SHP77 (cell line): ENCODE results near the gene C18orf32.
A peak's percentile ranks its signal among the peaks of the same experiment; 100 is the strongest.
"Not testable (repeated sequence)": the region's sequence is repeated elsewhere in the genome, so short reads cannot be mapped to it uniquely, and the experiment has no call there.

ENCODE experiments used
- DNase-seq, 2 experiments: peaks; one replicate each; lab custom pipeline; 2025; lab: John Stamatoyannopoulos, UW

C18orf32 gene

GRCh38 chr18:49500201-49500921 lies 13.3 kb upstream of the C18orf32 start:
- DNase-seq = no peak

GRCh38 chr18:49499046-49499637 lies 12.1 kb upstream of the C18orf32 start:
- DNase-seq = no peak

GRCh38 chr18:49495480-49495879 lies 8.4 kb upstream of the C18orf32 start:
- DNase-seq = no peak

GRCh38 chr18:49495076-49495475 lies 8.0 kb upstream of the C18orf32 start:
- DNase-seq = no peak

GRCh38 chr18:49494660-49495059 lies 7.6 kb upstream of the C18orf32 start:
- no peak for DNase-seq

GRCh38 chr18:49492694-49493033 lies 5.6 kb upstream of the C18orf32 start:
- DNase-seq = no peak

GRCh38 chr18:49491857-49492693 lies 5.0 kb upstream of the C18orf32 start, which contains the start of gene RPL17:
Gene RPL17, minus strand, starts transcription at chr18:49492465.
- DNase-seq = peak; percentile 96 to 98

- no peak for DNase-seq
Measured at GRCh38 chr18:49491534-49491856, 4.5 kb upstream of the C18orf32 start.

GRCh38 chr18:49490246-49490762 lies 3.3 kb upstream of the C18orf32 start:
- no peak for DNase-seq

GRCh38 chr18:49487711-49488310 lies 777 bp upstream of the C18orf32 start:
- no peak for DNase-seq

GRCh38 chr18:49486606-49486952 lies 455 bp downstream of the C18orf32 start:
- DNase-seq = peak in 1 of 2 experiments; percentile 63

- DNase-seq = no peak
Measured at GRCh38 chr18:49486134-49486533, 900 bp downstream of the C18orf32 start.

- no peak for DNase-seq
Measured at GRCh38 chr18:49483198-49483597, 3.8 kb downstream of the C18orf32 start.

- no peak for DNase-seq
Measured at GRCh38 chr18:49481907-49482306, 5.1 kb downstream of the C18orf32 start.

- DNase-seq = no peak
Measured at GRCh38 chr18:49481317-49481716, 5.7 kb downstream of the C18orf32 start.

GRCh38 chr18:49479381-49480137 lies 7.5 kb downstream of the C18orf32 start:
- no peak for DNase-seq

- no peak for DNase-seq
Measured at GRCh38 chr18:49476664-49477411, 10.2 kb downstream of the C18orf32 start.

- not testable (repeated sequence) for DNase-seq
Measured at GRCh38 chr18:49474935-49475334, 12.1 kb downstream of the C18orf32 start.

- no peak for DNase-seq
Measured at GRCh38 chr18:49473721-49474120, 13.3 kb downstream of the C18orf32 start.

- DNase-seq = no peak
Measured at GRCh38 chr18:49472459-49472858, 14.6 kb downstream of the C18orf32 start.

GRCh38 chr18:49471532-49471931 lies 15.5 kb downstream of the C18orf32 start:
- DNase-seq = no peak
